OCI-LY1 (cell line): ENCODE measurements around the gene CXCR5.
A peak's percentile ranks its signal among the peaks of the same experiment; 100 is the strongest.
"Not testable (repeated sequence)": the region's sequence is repeated elsewhere in the genome, so short reads cannot be mapped to it uniquely, and the experiment has no call there.

ENCODE experiments used
- H2AFZ ChIP-seq: fragments of 200-600 bp; sonication (generic), shearing (Covaris generic); 2 replicates; pipeline ENCODE4 v1.6.0; 2014; ENCODE audit warnings: antibody characterized with exemption, mild to moderate bottlenecking, low read length
- H3F3A ChIP-seq: fragments of 200-600 bp; sonication (generic), shearing (Covaris generic); 2 replicates; pipeline ENCODE4 v1.6.0; 2014; ENCODE audit warnings: mild to moderate bottlenecking, antibody characterized with exemption, low read length, moderate library complexity; ENCODE audit not compliant: insufficient read depth
- H3K27ac ChIP-seq: fragments of 200-600 bp; sonication (generic); 2 replicates; pipeline ENCODE4 v1.5.1; 2014; ENCODE audit warnings: low read length, mixed run types, mild to moderate bottlenecking, low read depth; ENCODE audit not compliant: poor library complexity, severe bottlenecking
- H3K27me3 ChIP-seq: fragments of 200-600 bp; sonication (generic); 2 replicates; pipeline ENCODE4 v1.6.0; 2014; ENCODE audit warnings: antibody characterized with exemption, mild to moderate bottlenecking, low read length, moderate library complexity; ENCODE audit not compliant: insufficient read depth
- H3K36me3 ChIP-seq: fragments of 200-600 bp; sonication (generic); 2 replicates; pipeline ENCODE4 v1.6.1; 2014; ENCODE audit warnings: mild to moderate bottlenecking, antibody characterized with exemption, low read length, moderate library complexity, mixed read lengths; ENCODE audit not compliant: insufficient read depth
- H3K4me1 ChIP-seq: fragments of 200-600 bp; sonication (generic); 2 replicates; pipeline ENCODE4 v1.5.1; 2014; ENCODE audit warnings: mild to moderate bottlenecking, low read length, moderate library complexity; ENCODE audit not compliant: insufficient read depth, severe bottlenecking
- H3K4me2 ChIP-seq: fragments of 200-600 bp; sonication (generic), shearing (Covaris generic); 2 replicates; pipeline ENCODE4 v1.6.1; 2014; ENCODE audit warnings: low read length
- H3K4me3 ChIP-seq: fragments of 200-600 bp; sonication (generic); 2 replicates; pipeline ENCODE4 v1.5.1; 2014; ENCODE audit warnings: low read length, low read depth, mild to moderate bottlenecking, mixed read lengths; ENCODE audit not compliant: poor library complexity, severe bottlenecking
- H3K79me2 ChIP-seq: fragments of 200-600 bp; shearing (Covaris generic); 2 replicates; pipeline ENCODE4 v1.6.1; 2016; ENCODE audit warnings: mixed run types, low read length, mixed read lengths; ENCODE audit not compliant: insufficient read depth
- H3K9ac ChIP-seq: fragments of 200-600 bp; sonication (generic), shearing (Covaris generic); 2 replicates; pipeline ENCODE4 v1.6.1; 2014; ENCODE audit warnings: mild to moderate bottlenecking, low read length, mixed read lengths
- H3K9me2 ChIP-seq: fragments of 200-600 bp; sonication (generic), shearing (Covaris generic); 2 replicates; pipeline ENCODE4 v1.6.1; 2014; ENCODE audit warnings: low read depth, mild to moderate bottlenecking, low read length, mixed read lengths
- H3K9me3 ChIP-seq: fragments of 200-600 bp; shearing (Covaris generic); 2 replicates; pipeline ENCODE4 v1.6.1; 2014; ENCODE audit warnings: low read length, mixed read lengths
- H4K20me1 ChIP-seq: fragments of 200-600 bp; sonication (generic), shearing (Covaris generic); 2 replicates; pipeline ENCODE4 v1.6.0; 2016; ENCODE audit warnings: mild to moderate bottlenecking, low read length; ENCODE audit not compliant: insufficient read depth
- EZH2 ChIP-seq: fragments of 200-600 bp; sonication (generic), shearing (Covaris generic); IDR thresholded peaks from 2 replicates; pipeline ENCODE4 v1.8.0; 2017; ENCODE audit warnings: borderline replicate concordance, mixed run types, mild to moderate bottlenecking, antibody characterized with exemption, low read length, moderate library complexity, mixed read lengths
- TF ChIP-seq, protein P1 (sequence below): fragments of 200-600 bp; sonication (generic), shearing (Covaris generic); IDR thresholded peaks from 2 replicates; pipeline ENCODE4 v1.5.1; 2017; ENCODE audit warnings: mild to moderate bottlenecking, antibody characterized with exemption, low read length, moderate library complexity, mixed read lengths

CXCR5 gene

DNA sequence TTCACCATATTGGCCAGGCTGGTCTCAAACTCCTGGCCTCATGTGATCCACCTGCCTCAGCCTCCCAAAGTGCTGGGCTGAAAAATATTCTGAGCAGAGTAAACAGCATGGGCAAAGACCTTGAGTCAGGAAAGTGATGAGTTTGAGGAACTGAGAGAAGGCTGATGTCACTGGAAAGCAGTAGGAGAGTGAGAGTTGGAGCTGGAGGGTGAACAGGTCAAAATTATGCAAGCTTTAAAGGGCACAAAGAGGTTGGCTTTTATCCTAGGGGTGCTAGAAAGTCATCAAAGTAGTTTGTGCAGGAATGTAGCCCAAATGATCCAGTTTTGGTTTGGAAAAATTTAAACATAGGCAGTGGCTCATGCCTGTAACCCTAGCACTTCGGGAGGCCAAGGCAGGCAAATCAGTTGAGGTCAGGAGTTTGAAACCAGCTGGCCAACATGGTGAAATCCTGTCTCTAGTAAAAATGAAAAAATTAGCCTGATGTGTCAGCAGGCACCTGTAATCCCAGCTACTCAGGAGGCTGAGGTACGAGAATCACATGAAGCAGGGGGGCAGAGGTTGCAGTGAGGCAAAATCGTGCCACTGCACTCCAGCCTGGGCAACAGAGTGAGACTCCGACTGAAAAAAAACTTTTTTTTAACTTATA lies 44.7 kb upstream of the CXCR5 start:
- Histone ChIP-seq H3K4me3 (no peak overlapping the region), H3K9ac (no peak overlapping the region), H4K20me1 (no peaks in the 10 kb centered on the region), H3K4me1 (peaks cover 52% of the 10 kb centered on the region), H3K27ac (peak overlapping the region; percentile 70), H3K27me3 (no peaks in the 10 kb centered on the region), H3K4me2 (peak overlapping the region; percentile 4; the same call in 1 of the 2 replicates), H3K36me3 (no peaks in the 10 kb centered on the region), H3K9me2 (no peaks in the 10 kb centered on the region), H2AFZ (no peak overlapping the region), H3K79me2 (no peaks in the 10 kb centered on the region), H3F3A (0 out of 2 replicates have a peak, but pooled peaks cover 5% of the 10 kb centered on the region), H3K9me3 (no peaks in the 10 kb centered on the region)
- no peak for TF ChIP-seq EZH2
- TF ChIP-seq, protein P1, sequence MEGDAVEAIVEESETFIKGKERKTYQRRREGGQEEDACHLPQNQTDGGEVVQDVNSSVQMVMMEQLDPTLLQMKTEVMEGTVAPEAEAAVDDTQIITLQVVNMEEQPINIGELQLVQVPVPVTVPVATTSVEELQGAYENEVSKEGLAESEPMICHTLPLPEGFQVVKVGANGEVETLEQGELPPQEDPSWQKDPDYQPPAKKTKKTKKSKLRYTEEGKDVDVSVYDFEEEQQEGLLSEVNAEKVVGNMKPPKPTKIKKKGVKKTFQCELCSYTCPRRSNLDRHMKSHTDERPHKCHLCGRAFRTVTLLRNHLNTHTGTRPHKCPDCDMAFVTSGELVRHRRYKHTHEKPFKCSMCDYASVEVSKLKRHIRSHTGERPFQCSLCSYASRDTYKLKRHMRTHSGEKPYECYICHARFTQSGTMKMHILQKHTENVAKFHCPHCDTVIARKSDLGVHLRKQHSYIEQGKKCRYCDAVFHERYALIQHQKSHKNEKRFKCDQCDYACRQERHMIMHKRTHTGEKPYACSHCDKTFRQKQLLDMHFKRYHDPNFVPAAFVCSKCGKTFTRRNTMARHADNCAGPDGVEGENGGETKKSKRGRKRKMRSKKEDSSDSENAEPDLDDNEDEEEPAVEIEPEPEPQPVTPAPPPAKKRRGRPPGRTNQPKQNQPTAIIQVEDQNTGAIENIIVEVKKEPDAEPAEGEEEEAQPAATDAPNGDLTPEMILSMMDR: no peak

GRCh38 chr11:118841469-118842242 lies 42.0 kb upstream of the CXCR5 start:
- H3K4me3 ChIP-seq: peak overlapping the region; percentile 43

GRCh38 chr11:118842369-118842768 lies 41.3 kb upstream of the CXCR5 start:
- Histone ChIP-seq H3F3A (0 out of 2 replicates have a peak, but pooled peaks cover 5% of the 10 kb centered on the region), H3K79me2 (no peaks in the 10 kb centered on the region), H3K4me1 (peaks cover 50% of the 10 kb centered on the region), H3K9me3 (no peaks in the 10 kb centered on the region), H3K9me2 (no peaks in the 10 kb centered on the region), H3K9ac (no peak overlapping the region), H3K36me3 (no peaks in the 10 kb centered on the region), H3K27me3 (no peaks in the 10 kb centered on the region), H3K4me3 (no peak overlapping the region), H2AFZ (no peak overlapping the region), H4K20me1 (no peaks in the 10 kb centered on the region), H3K4me2 (no peak overlapping the region), H3K27ac (peak overlapping the region; percentile 79)
- TF ChIP-seq, protein P1: no peak
- no peak for TF ChIP-seq EZH2

More at GRCh38 chr11:118841469-118842242, 42.0 kb upstream of the CXCR5 start:
- no peaks in the 10 kb centered on the region for H3K9me3 ChIP-seq
- peak overlapping the region; percentile 40; the same call in 1 of the 2 replicates for H3K9ac ChIP-seq
- H3K9me2 ChIP-seq: no peaks in the 10 kb centered on the region
- TF ChIP-seq EZH2: no peak
- TF ChIP-seq, protein P1: no peak
- no peaks in the 10 kb centered on the region for H3K79me2 ChIP-seq
- peak overlapping the region; percentile 71 for H3K4me2 ChIP-seq
- H3K36me3 ChIP-seq: no peaks in the 10 kb centered on the region
- peaks cover 49% of the 10 kb centered on the region for H3K4me1 ChIP-seq
- H2AFZ ChIP-seq: peak overlapping the region; percentile 89
- H3F3A ChIP-seq: 0 out of 2 replicates have a peak, but pooled peaks cover 5% of the 10 kb centered on the region
- peak overlapping the region; percentile 79 for H3K27ac ChIP-seq
- H3K27me3 ChIP-seq: no peaks in the 10 kb centered on the region
- H4K20me1 ChIP-seq: no peaks in the 10 kb centered on the region

- not testable (repeated sequence) for H3K27me3 ChIP-seq, H3K4me3 ChIP-seq, H3K4me2 ChIP-seq, H2AFZ ChIP-seq, H3K9ac ChIP-seq, H3K36me3 ChIP-seq, H3K9me2 ChIP-seq, H3K9me3 ChIP-seq, H3F3A ChIP-seq, H3K79me2 ChIP-seq, H4K20me1 ChIP-seq
- Histone ChIP-seq H3K4me1 (peaks cover 46% of the 10 kb centered on the region), H3K27ac (peak overlapping the region; percentile 79)
Observed at GRCh38 chr11:118842843-118843242, 40.8 kb upstream of the CXCR5 start.
